Hematopoietic multipotent progenitor cell treated with erythropoietin and hydrocortisone succinate and interleukin-3 and kit ligand, for 4 days (in vitro differentiated cells): ENCODE results near the gene PRDM2.

Experiments used
- DNase-seq: peaks from one replicate; pipeline ENCODE4 v3.0.0-alpha.2; 2015

PRDM2 gene

DNA sequence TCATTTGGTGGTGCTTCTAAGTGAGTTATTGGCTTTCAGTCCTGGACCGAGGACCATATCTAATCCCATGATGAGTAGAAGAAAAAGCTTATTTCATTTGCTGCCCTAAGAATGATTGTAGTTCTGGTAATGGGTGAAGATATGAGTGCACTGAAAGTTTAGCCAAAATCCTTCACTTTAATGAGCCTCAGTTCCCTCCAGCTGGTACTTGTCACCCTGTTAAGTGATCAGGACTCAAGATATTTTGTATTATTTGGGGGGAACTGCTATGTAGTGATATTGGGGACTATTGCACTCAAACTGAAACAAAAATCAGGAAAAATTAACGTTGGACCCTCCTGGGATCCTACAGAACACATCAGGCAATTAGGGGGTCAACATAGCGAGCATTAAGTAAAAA, 165.9 kb downstream of the PRDM2 start:
- no peak for DNase-seq

DNA sequence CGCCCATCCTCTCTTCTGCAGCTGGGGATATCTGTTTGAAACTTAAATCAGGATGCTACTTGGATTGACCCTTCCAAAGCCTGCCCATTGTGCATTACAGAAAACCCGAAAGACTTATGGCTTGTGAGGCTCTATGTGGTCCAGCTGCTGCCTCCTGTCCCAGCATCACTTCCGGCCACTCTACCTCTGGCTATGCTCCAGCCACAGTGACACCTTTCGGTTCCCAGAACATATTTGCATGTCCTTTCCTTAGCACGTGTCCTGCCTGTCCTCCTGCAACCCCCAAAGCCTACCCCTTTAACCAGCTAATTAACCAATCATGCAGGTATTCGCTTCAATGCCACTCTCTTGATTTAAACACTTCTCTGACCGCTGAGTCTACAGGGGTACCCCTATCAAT, 167.6 kb downstream of the PRDM2 start:
- DNase-seq = no peak

DNA sequence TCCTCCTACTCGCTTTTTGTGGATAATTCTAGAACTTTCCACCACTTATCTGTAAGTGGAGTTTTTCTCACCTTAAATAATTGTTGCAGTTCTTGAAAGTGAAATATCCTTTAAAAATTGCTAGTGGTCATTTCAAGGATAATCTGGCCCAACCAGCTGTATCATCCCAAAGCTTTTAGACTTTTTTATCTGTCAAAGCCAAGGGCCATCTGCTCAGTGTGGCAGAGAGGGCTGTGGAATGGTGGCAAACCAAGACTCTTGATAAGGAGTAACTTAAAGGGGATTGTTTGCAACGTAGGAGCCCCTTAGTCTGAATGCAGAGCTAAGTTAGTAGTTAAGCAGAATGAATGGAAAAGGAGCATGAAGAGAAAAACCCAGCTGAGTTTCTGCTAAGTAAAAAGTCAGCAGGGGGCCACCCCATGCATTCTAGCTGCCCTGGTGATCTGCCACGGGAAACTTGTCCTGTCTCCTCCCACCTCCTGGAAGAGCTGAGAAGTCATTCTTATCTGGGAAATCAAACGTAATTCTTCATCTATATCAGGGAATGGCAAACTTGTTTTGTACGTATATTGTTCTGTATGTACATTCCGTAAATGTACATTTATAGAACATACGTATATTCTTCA, 169.3 kb downstream of the PRDM2 start:
- DNase-seq = peak; percentile 61

DNA sequence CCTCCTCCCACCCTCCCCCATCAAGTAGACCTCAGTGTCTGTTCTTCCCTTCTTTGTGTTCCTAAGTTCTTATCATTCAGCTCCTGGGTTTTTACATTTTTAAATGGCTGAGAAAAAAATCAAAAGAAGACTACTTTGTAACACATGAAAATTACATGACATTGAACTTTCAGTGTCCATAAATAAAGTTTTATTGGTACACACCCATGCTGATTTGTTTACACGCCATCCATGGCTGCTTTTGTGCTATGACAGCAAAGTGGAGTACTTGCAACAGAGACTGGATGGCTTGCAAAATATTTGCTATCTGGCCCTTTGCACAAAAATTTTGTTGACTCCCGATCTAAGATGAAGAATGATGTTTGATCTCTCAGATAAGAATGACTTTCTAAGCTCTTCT, 171.4 kb downstream of the PRDM2 start:
- DNase-seq = no peak

DNA sequence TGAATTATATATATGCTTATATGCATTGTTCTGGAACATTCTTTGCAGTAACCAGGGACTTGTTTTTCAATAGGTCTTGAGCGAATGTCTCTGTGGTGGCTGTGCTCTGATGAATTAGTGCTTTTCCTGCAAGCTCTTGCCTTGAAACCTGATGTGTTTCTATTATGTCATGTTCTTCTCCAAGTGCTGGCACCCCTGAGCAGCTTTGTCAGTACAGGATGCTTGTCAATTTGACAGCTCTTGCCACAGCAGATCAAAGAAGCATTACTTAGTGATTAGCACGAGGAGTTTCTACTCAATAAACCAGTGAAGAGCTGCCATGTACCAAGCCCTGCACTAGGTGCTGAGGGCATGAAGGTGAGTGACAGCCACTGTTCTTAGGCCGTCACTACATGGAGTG, 171.9 kb downstream of the PRDM2 start:
- no peak for DNase-seq

GRCh38 chr1:13873032-13873431, 173.0 kb downstream of the PRDM2 start:
- DNase-seq = no peak
